Epithelial cell of alveolus of lung (primary cell): ENCODE measurements around the gene SEC14L2. TPM values are rescaled to one million over a fixed set of nuclear protein-coding genes. Genes with fewer than 3 reads are reported as not detected.

Experiments
- total RNA-seq: library from RNA; depleted of rRNA; stranded (reverse); fragments of >200 nt; gene quantifications from 2 replicates; pipeline ENCODE4 v1.2.1, GENCODE V29; 2015

The SEC14L2 gene
- total RNA-seq = 7.0 and 77.6 TPM in 2 replicates

GRCh38 chr22:30396871-30397655 is at the start of gene SEC14L2:
Gene SEC14L2, plus strand, starts transcription at chr22:30397018. Its CDS starts 99 bp downstream, at chr22:30397117.

GRCh38 chr22:30356449-30357235 is 40.2 kb upstream of the SEC14L2 start, which contains the start of the genes CCDC157 and SF3A1:
Gene CCDC157, plus strand, starts transcription at chr22:30357007. Its CDS starts 8,994 bp downstream, at chr22:30366001.
Gene SF3A1, minus strand, starts transcription at chr22:30356894. Its CDS starts 102 bp downstream, at chr22:30356792.

GRCh38 chr22:30386960-30387827 is 9.6 kb upstream of the SEC14L2 start, which contains the start of gene RNF215:
Gene RNF215, minus strand, starts transcription at chr22:30387411. Its CDS starts 98 bp downstream, at chr22:30387313.

GRCh38 chr22:30425616-30426387 is 29.0 kb downstream of the SEC14L2 start, which contains the start of gene MTFP1:
Gene MTFP1, plus strand, starts transcription at chr22:30425768. Its CDS starts 112 bp downstream, at chr22:30425880.

GRCh38 chr22:30471616-30472318 is 74.9 kb downstream of the SEC14L2 start, which contains the start of gene SEC14L3:
Gene SEC14L3, minus strand, starts transcription at chr22:30472017. Its CDS starts 59 bp downstream, at chr22:30471958.

Other genes starting within 250 kb of the SEC14L2 start
- 12.9 and 52.8 TPM in 2 replicates for gene LIF, start 150.3 kb upstream of the SEC14L2 start, total RNA-seq
- 0.13 TPM in 1 of 2 replicates, not detected in the other for gene OSM, start 130.2 kb upstream of the SEC14L2 start, total RNA-seq
- gene CASTOR1, start 107.5 kb upstream of the SEC14L2 start, total RNA-seq = 8.1 and 8.9 TPM in 2 replicates
- 16.3 and 19.9 TPM in 2 replicates for gene TBC1D10A, start 70.1 kb upstream of the SEC14L2 start, total RNA-seq
- gene SF3A1, start 40.1 kb upstream of the SEC14L2 start, total RNA-seq = 24.3 and 63.7 TPM in 2 replicates
- gene CCDC157, start 40.0 kb upstream of the SEC14L2 start, total RNA-seq = 2.2 and 3.9 TPM in 2 replicates
- 23.7 and 24.6 TPM in 2 replicates for gene RNF215, start 9.6 kb upstream of the SEC14L2 start, total RNA-seq
- gene MTFP1, start 28.8 kb downstream of the SEC14L2 start, total RNA-seq = 20.0 and 53.7 TPM in 2 replicates
- not detected in 2 replicates for gene SEC14L3, start 75.0 kb downstream of the SEC14L2 start, total RNA-seq
- gene SEC14L4, start 108.7 kb downstream of the SEC14L2 start, total RNA-seq = not detected in 2 replicates
- gene SEC14L6, start 149.7 kb downstream of the SEC14L2 start, total RNA-seq = not detected in 2 replicates
- not detected in 2 replicates for gene GAL3ST1, start 177.6 kb downstream of the SEC14L2 start, total RNA-seq
- 62.1 and 67.6 TPM in 2 replicates for gene PES1, start 194.9 kb downstream of the SEC14L2 start, total RNA-seq
- gene TCN2, start 210.2 kb downstream of the SEC14L2 start, total RNA-seq = 23.3 and 35.7 TPM in 2 replicates
- 13.1 and 14.9 TPM in 2 replicates for gene SLC35E4, start 238.8 kb downstream of the SEC14L2 start, total RNA-seq